ENCODE results near the gene NFYA. TPM values are rescaled to one million over a fixed set of nuclear protein-coding genes. Genes with fewer than 3 reads are reported as not detected.

NFYA gene
- total RNA-seq, 1 experiment from 2014 or later, result 34.7 TPM

- Histone ChIP-seq H3K27me3 (ENCODE audit: control insufficient read depth, insufficient read depth, low read length) (no peaks in the 10 kb centered on the region), H3K27ac (ENCODE audit: low read length) (no peak overlapping the region), H3K4me1 (ENCODE audit: control insufficient read depth, insufficient read depth, low read length) (0 out of 2 replicates have a peak, but pooled peaks cover 2% of the 10 kb centered on the region), H3K4me3 (ENCODE audit: low read depth in 2 of 2, low read length in 2 of 2) (no peak overlapping the region), H3K36me3 (ENCODE audit: control insufficient read depth, insufficient read depth, low read length) (no peaks in the 10 kb centered on the region), H3K9me3 (ENCODE audit: control insufficient read depth, insufficient read depth, low read depth, low read length) (no peaks in the 10 kb centered on the region)
- ATAC-seq, result no peak; the same call in 1 of the 2 replicates
- no peak for TF ChIP-seq POLR2AphosphoS5 (IDR thresholded peaks at IDR 0.05; ENCODE audit: low read depth, low read length)
- TF ChIP-seq, protein P1, sequence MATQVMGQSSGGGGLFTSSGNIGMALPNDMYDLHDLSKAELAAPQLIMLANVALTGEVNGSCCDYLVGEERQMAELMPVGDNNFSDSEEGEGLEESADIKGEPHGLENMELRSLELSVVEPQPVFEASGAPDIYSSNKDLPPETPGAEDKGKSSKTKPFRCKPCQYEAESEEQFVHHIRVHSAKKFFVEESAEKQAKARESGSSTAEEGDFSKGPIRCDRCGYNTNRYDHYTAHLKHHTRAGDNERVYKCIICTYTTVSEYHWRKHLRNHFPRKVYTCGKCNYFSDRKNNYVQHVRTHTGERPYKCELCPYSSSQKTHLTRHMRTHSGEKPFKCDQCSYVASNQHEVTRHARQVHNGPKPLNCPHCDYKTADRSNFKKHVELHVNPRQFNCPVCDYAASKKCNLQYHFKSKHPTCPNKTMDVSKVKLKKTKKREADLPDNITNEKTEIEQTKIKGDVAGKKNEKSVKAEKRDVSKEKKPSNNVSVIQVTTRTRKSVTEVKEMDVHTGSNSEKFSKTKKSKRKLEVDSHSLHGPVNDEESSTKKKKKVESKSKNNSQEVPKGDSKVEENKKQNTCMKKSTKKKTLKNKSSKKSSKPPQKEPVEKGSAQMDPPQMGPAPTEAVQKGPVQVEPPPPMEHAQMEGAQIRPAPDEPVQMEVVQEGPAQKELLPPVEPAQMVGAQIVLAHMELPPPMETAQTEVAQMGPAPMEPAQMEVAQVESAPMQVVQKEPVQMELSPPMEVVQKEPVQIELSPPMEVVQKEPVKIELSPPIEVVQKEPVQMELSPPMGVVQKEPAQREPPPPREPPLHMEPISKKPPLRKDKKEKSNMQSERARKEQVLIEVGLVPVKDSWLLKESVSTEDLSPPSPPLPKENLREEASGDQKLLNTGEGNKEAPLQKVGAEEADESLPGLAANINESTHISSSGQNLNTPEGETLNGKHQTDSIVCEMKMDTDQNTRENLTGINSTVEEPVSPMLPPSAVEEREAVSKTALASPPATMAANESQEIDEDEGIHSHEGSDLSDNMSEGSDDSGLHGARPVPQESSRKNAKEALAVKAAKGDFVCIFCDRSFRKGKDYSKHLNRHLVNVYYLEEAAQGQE (IDR thresholded peaks at IDR 0.05; ENCODE audit: insufficient read depth in 1 of 2, low read depth in 2 of 2, low read length in 1 of 2), result no peak
- TF ChIP-seq, protein P2, sequence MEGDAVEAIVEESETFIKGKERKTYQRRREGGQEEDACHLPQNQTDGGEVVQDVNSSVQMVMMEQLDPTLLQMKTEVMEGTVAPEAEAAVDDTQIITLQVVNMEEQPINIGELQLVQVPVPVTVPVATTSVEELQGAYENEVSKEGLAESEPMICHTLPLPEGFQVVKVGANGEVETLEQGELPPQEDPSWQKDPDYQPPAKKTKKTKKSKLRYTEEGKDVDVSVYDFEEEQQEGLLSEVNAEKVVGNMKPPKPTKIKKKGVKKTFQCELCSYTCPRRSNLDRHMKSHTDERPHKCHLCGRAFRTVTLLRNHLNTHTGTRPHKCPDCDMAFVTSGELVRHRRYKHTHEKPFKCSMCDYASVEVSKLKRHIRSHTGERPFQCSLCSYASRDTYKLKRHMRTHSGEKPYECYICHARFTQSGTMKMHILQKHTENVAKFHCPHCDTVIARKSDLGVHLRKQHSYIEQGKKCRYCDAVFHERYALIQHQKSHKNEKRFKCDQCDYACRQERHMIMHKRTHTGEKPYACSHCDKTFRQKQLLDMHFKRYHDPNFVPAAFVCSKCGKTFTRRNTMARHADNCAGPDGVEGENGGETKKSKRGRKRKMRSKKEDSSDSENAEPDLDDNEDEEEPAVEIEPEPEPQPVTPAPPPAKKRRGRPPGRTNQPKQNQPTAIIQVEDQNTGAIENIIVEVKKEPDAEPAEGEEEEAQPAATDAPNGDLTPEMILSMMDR (IDR thresholded peaks at IDR 0.05), result no peak
- no peak for DNase-seq (ENCODE audit: low read depth, low spot score)
- POLR2A ChIA-PET, result no interaction called here
- intact Hi-C loops (cut with micrococcal nuclease; ENCODE audit: unreplicated experiment) (no loop called here), in situ Hi-C loops (cut with HindIII; ENCODE audit: low pct_unique_long_range_greater_than_20kb, low sequenced_read_pairs) (no loop called here)
- BruUV-seq (replicated peaks), result no TSS peak
- CTCF ChIA-PET, result interaction anchor here (1.2 kb wide), 1 partner anchor 20 kb away, joined by 4 read pairs; no protein-coding TSS in a partner anchor
These were observed 24.7 kb upstream of the NFYA start for GRCh38 chr6:41047745-41048732.

GRCh38 chr6:41049521-41049920 is 23.3 kb upstream of the NFYA start:
- DNase-seq (ENCODE audit: low read depth, low spot score), result no peak
- no peak overlapping the region for H3K27ac ChIP-seq (ENCODE audit: low read length)
- in situ Hi-C loops (cut with HindIII; ENCODE audit: low pct_unique_long_range_greater_than_20kb, low sequenced_read_pairs), result no loop called here
- no peaks in the 10 kb centered on the region for H3K9me3 ChIP-seq (ENCODE audit: control insufficient read depth, insufficient read depth, low read depth, low read length)
- BruUV-seq (replicated peaks), result no TSS peak
- no peak for ATAC-seq
- ChIA-PET CTCF (no interaction called here), POLR2A (no interaction called here)
- H3K27me3 ChIP-seq (ENCODE audit: control insufficient read depth, insufficient read depth, low read length), result no peaks in the 10 kb centered on the region
- TF ChIP-seq SIN3A (IDR thresholded peaks at IDR 0.05; ENCODE audit: borderline replicate concordance, insufficient read depth, low read depth, low read length) (no peak), POLR2AphosphoS5 (IDR thresholded peaks at IDR 0.05; ENCODE audit: low read depth, low read length) (no peak), TCF7L2 (IDR thresholded peaks at IDR 0.05; ENCODE audit: low read depth, low read length) (no peak)
- TF ChIP-seq, protein P1 (IDR thresholded peaks at IDR 0.05; ENCODE audit: insufficient read depth in 1 of 2, low read depth in 2 of 2, low read length in 1 of 2), result no peak
- TF ChIP-seq, protein P2 (IDR thresholded peaks at IDR 0.05), result no peak
- H3K36me3 ChIP-seq (ENCODE audit: control insufficient read depth, insufficient read depth, low read length), result no peaks in the 10 kb centered on the region
- intact Hi-C loops (cut with micrococcal nuclease; ENCODE audit: unreplicated experiment), result no loop called here
- 0 out of 2 replicates have a peak, but pooled peaks cover 2% of the 10 kb centered on the region for H3K4me1 ChIP-seq (ENCODE audit: control insufficient read depth, insufficient read depth, low read length)
- H3K4me3 ChIP-seq (ENCODE audit: low read depth in 2 of 2, low read length in 2 of 2), result no peak overlapping the region

All from Panc1 (cell line).